Renal cortex interstitium (tissue), 15 donors: Measurements from ENCODE around the gene CT45A3. TPM values are rescaled to one million over a fixed set of nuclear protein-coding genes. Genes with fewer than 3 reads are reported as not detected.
"Not testable (repeated sequence)": the region's sequence is repeated elsewhere in the genome, so short reads cannot be mapped to it uniquely, and the experiment has no call there.

Experiments
- DNase-seq, 11 donors: peaks; one replicate each; pipeline ENCODE4 v3.0.0-alpha.2; 2013; ENCODE audit warnings: low read depth in 9 of 11, low spot score in 4 of 11; ENCODE audit errors: extremely low read depth in 1 of 11
- long read RNA-seq, 16 experiments: transcript quantifications; one replicate each; lab custom pipeline, GENCODE V29; 2026
- polyA plus RNA-seq, 3 donors: library from polyadenylated mRNA; unstranded; fragments of 120-200 nt; gene quantifications; one replicate each; pipeline ENCODE4 v1.2.1, GENCODE V29; 2013; ENCODE audit not compliant: insufficient read length in 3 of 3

CT45A3 gene
- not detected for polyA plus RNA-seq
- long read RNA-seq, donor 1 = 0 reads
- long read RNA-seq, donor 2 = 0 reads
- long read RNA-seq, donor 3 = 0 reads
- long read RNA-seq, donor 4 = 0 reads
- long read RNA-seq, donor 5 = 0 reads
- long read RNA-seq, donor 6 = 0 reads
- long read RNA-seq, donor 7 = 0 reads
- long read RNA-seq, donor 8 = 0 reads
- long read RNA-seq, donor 9 = 0 reads
- long read RNA-seq, donor 10 = 0 reads
- long read RNA-seq, donor 11 = 0 reads
- long read RNA-seq, donor 12 = 0 reads
- long read RNA-seq, donor 13 = 0 reads
- long read RNA-seq, donor 14 = 0 reads
- long read RNA-seq, donor 15 = 0 reads
- long read RNA-seq, donor 16 = 0 reads

- DNase-seq = not testable (repeated sequence)
These were observed at the start of gene CT45A3 for GRCh38 chrX:135768091-135768490. CT45A3 (minus strand) TSS chrX:135768191; CDS start chrX:135764444, 3,747 bp downstream.

- DNase-seq = not testable (repeated sequence)
These were observed 34.7 kb upstream of the CT45A3 start, which contains the start of gene CT45A6 for GRCh38 chrX:135802687-135803086. CT45A6 (minus strand) TSS chrX:135802787; CDS start chrX:135798993, 3,794 bp downstream.

DNA sequence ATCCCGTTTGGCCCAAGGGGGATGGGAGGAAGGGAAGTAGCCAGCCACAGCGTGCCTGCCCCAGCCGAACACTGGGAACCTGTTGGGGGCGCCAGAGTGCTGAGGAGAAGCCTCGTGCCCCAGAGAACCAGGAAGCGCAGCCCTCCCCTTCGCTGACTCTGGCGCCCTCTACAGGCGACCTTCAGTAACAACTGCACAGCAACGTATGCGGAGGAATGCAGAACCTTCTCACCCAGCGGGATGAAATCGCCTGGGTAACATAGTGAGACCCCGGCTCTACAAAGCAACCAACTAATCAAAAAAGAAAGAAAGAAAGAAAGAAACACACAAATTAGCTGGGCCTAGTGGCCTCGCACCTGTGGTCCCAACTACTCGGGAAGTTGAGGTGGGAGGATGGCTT is 17.4 kb upstream of the CT45A3 start, which contains the start of gene CT45A5:
Gene CT45A5, minus strand, starts transcription at position 101 of the 400 bp plus-strand sequence. CDS start 3,774 bp downstream, outside the sequence.
- DNase-seq = not testable (repeated sequence)

- not testable (repeated sequence) for DNase-seq
These were observed 23.3 kb downstream of the CT45A3 start for GRCh38 chrX:135744739-135745138.

DNA sequence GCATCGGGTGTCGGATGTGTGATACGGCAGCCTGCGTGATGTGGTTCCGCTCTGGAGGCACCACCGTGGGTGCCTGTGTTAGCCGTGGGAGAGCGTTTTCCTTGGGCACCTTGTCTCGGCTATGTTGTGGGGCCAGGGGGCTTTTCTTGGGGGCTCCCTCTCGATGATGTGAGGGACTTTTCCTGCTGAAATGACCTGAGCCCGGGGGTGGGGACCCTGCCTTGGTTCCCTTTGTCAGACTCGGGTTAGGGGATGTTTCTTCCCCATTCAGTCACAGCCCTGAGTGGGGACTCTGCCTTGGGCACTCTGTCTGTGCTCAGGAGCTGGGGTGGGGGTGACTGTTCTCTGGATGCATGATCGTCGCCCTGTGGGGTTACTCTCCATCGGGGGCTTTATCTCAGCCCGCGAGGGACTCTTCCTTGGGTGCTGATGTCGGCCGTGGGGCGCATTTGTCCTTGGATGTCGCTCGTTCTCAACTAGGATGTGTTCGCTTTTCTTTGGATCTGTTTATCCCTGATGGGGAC is 26.7 kb downstream of the CT45A3 start:
- DNase-seq = no peak

GRCh38 chrX:135740681-135741149 is 27.3 kb downstream of the CT45A3 start:
- DNase-seq = peak in 2 of 11 donors; percentile 6 to 14

GRCh38 chrX:135737366-135738071 is 30.5 kb downstream of the CT45A3 start:
- no peak for DNase-seq

DNA sequence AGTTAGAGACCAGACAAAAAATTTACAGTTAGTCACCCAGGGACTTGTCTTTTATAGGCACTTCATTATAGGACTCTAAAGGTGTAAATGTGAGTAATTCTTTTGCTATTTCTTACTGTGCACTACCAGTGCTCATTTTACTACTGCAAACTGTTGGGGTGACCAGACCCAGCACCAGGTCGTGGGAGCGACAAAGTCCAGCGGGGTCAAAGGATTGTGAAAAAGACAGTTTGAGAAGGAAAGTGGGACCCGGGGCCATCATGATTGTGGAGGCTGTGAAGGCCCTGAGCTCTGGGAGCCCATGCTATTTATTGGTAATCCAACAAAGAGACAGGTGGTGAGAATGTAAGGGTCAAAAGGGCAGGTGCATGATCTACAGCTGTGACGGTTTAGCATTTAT is 33.3 kb downstream of the CT45A3 start:
- DNase-seq = not testable (repeated sequence)

- DNase-seq = no peak
These were observed 54.2 kb downstream of the CT45A3 start for GRCh38 chrX:135713795-135714194.

DNA sequence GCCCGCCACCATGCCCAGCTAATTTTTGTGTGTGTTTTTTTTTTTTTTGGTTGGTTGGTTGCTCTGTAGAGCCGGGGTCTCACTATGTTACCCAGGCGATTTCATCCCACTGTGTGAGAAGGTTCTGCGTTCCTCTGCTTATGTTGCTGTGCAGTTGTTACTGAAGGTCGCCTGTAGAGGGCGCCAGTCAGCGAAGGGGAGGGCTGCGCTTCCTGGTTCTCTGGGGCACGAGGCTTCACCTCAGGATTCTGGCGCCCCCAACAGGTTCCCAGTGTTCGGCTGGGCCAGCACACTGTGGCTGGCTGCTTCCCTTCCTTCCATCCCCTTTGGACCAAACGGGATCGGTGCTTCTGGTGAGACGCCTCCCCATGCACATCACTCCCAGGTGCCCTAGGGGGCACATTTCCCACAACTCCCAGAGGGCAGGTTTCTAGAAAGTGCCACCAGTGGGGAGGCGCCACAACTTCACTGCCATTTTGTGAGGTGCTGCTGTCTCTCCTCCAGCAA is 54.8 kb downstream of the CT45A3 start, which contains the start of gene CT45A1:
Gene CT45A1, plus strand, starts transcription at position 457 of the 507 bp plus-strand sequence. CDS start 5,302 bp downstream, outside the sequence.
- not testable (repeated sequence) for DNase-seq

Other genes with a start within 250 kb of the CT45A3 start
- gene INTS6L, start 247.5 kb downstream of the CT45A3 start, polyA plus RNA-seq = 10 to 100 TPM; 21.6 to 27.2 (median 23.3) TPM
- gene CT45A1, start 54.6 kb downstream of the CT45A3 start, polyA plus RNA-seq = not detected
- gene CT45A5, start 17.3 kb upstream of the CT45A3 start, polyA plus RNA-seq = not detected
- gene CT45A6, start 34.6 kb upstream of the CT45A3 start, polyA plus RNA-seq = not detected
- gene CT45A2, start 51.8 kb upstream of the CT45A3 start, polyA plus RNA-seq = not detected
- gene CT45A7, start 69.1 kb upstream of the CT45A3 start, polyA plus RNA-seq = not detected
- gene CT45A8, start 86.3 kb upstream of the CT45A3 start, polyA plus RNA-seq = not detected
- gene CT45A9, start 103.6 kb upstream of the CT45A3 start, polyA plus RNA-seq = not detected
- not detected for gene CT45A10, start 125.3 kb upstream of the CT45A3 start, polyA plus RNA-seq
- gene SAGE1, start 125.5 kb upstream of the CT45A3 start, polyA plus RNA-seq = not detected
- 10 to 100 TPM; 25.9 to 30.7 (median 28.0) TPM for gene MMGT1, start 205.8 kb upstream of the CT45A3 start, polyA plus RNA-seq
- gene SLC9A6, start 217.2 kb upstream of the CT45A3 start, polyA plus RNA-seq = 10 to 100 TPM; 14.9 to 17.5 (median 15.7) TPM